Activated CD8-positive, alpha-beta T cell treated with anti-CD3 and anti-CD28 coated beads for 36 hours (primary cell): Measurements from ENCODE around the gene LRRC25. TPM values are rescaled to one million over a fixed set of nuclear protein-coding genes. Genes with fewer than 3 reads are reported as not detected.

ENCODE experiments used
- ATAC-seq: fragments of 200-7000 bp; cut with Tn5 transposase; one replicate; pipeline ENCODE4 v1.10.0; 2021; ENCODE audit warnings: mild to moderate bottlenecking, moderate library complexity
- CTCF ChIA-PET: fragments of 350-600 bp; sonication (Branson Sonifier 250); formaldehyde crosslinking; loops from one replicate; lab custom pipeline; 2021; ENCODE audit warnings: antibody characterized with exemption; lab: Charles Lee
- POLR2A ChIA-PET: fragments of 350-600 bp; sonication (Branson Sonifier 250); formaldehyde crosslinking; loops from one replicate; lab custom pipeline; 2021; ENCODE audit warnings: antibody characterized with exemption; lab: Charles Lee
- DNase-seq: peaks from one replicate; pipeline ENCODE4 v3.0.0-alpha.2; 2020
- H3K27ac Mint-ChIP-seq: one replicate; pipeline ENCODE4 v1.8.0; 2021; ENCODE audit warnings: mild to moderate bottlenecking, mixed read lengths
- H3K27me3 Mint-ChIP-seq: one replicate; pipeline ENCODE4 v1.8.0; 2021; ENCODE audit warnings: mixed read lengths
- H3K36me3 Mint-ChIP-seq: one replicate; pipeline ENCODE4 v1.8.0; 2021; ENCODE audit warnings: low read depth, mixed read lengths
- H3K4me1 Mint-ChIP-seq: one replicate; pipeline ENCODE4 v1.8.0; 2021; ENCODE audit warnings: low read depth, mixed read lengths
- H3K4me3 Mint-ChIP-seq: one replicate; pipeline ENCODE4 v1.8.0; 2021; ENCODE audit warnings: mild to moderate bottlenecking, moderate library complexity, mixed read lengths
- H3K9me3 Mint-ChIP-seq: one replicate; pipeline ENCODE4 v1.8.0; 2021; ENCODE audit warnings: mixed read lengths
- intact Hi-C: fragments of 100-400 bp; cut with micrococcal nuclease; formaldehyde crosslinking; loops from one replicate; pipeline ENCODE4 v1.10.0; 2022
- total RNA-seq, 2 experiments: library from RNA; stranded (reverse); gene quantifications; one replicate each; pipeline ENCODE4 v1.2.3, GENCODE V29; 2021
- TF ChIP-seq, protein P1 (sequence below): fragments of 200-600 bp; IDR thresholded peaks from one replicate; pipeline ENCODE4 v1.8.0; 2022; ENCODE audit warnings: antibody characterized with exemption, mild to moderate bottlenecking

Gene LRRC25
- total RNA-seq, 2 experiments from 2014 or later, result not detected

DNA sequence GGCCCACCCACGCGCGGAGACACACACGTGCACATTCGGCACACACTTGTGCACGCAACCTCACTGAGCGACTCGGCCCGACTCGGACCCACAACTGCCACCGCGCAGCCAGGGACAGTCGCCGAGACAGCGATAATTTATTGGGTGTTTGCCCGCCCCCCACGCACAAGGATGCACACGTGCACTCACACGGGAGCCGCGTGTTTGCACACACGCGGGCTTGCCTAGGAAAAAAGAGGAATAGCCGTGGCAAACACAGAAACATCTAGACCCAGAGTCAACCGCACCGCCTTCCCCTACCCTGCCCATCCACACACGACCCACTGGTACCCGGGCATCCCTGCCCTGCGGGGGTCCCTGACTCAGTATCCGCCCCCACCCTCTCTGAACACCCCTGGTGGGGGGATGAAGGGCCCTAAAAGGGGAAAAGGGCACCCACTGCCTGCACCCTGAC is 20.6 kb upstream of the LRRC25 start:
- intact Hi-C loops, result no loop called here
- H3K4me1 Mint-ChIP-seq, result peaks cover 71% of the 10 kb centered on the region
- peak overlapping the region; percentile 86 for H3K4me3 Mint-ChIP-seq
- CTCF ChIA-PET, result interaction anchor here (1.4 to 11.2 kb wide), 4 partner anchors 12 to 138 kb away, joined by 3 to 181 read pairs (median 34); partner anchors contain the start of genes GDF15 and JUND
- peak; percentile 68 for DNase-seq
- TF ChIP-seq, protein P1, sequence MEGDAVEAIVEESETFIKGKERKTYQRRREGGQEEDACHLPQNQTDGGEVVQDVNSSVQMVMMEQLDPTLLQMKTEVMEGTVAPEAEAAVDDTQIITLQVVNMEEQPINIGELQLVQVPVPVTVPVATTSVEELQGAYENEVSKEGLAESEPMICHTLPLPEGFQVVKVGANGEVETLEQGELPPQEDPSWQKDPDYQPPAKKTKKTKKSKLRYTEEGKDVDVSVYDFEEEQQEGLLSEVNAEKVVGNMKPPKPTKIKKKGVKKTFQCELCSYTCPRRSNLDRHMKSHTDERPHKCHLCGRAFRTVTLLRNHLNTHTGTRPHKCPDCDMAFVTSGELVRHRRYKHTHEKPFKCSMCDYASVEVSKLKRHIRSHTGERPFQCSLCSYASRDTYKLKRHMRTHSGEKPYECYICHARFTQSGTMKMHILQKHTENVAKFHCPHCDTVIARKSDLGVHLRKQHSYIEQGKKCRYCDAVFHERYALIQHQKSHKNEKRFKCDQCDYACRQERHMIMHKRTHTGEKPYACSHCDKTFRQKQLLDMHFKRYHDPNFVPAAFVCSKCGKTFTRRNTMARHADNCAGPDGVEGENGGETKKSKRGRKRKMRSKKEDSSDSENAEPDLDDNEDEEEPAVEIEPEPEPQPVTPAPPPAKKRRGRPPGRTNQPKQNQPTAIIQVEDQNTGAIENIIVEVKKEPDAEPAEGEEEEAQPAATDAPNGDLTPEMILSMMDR, result no peak
- H3K9me3 Mint-ChIP-seq, result no peaks in the 10 kb centered on the region
- peaks cover 10% of the 10 kb centered on the region for H3K36me3 Mint-ChIP-seq
- peak overlapping the region; percentile 77 for H3K27ac Mint-ChIP-seq
- POLR2A ChIA-PET, result interaction anchor here (0.6 to 8.7 kb wide), 6 partner anchors 16 to 224 kb away, joined by 3 to 81 read pairs (median 4); partner anchors contain the start of genes JUND and MPV17L2
- ATAC-seq, result no peak
- peaks cover 13% of the 10 kb centered on the region for H3K27me3 Mint-ChIP-seq

DNA sequence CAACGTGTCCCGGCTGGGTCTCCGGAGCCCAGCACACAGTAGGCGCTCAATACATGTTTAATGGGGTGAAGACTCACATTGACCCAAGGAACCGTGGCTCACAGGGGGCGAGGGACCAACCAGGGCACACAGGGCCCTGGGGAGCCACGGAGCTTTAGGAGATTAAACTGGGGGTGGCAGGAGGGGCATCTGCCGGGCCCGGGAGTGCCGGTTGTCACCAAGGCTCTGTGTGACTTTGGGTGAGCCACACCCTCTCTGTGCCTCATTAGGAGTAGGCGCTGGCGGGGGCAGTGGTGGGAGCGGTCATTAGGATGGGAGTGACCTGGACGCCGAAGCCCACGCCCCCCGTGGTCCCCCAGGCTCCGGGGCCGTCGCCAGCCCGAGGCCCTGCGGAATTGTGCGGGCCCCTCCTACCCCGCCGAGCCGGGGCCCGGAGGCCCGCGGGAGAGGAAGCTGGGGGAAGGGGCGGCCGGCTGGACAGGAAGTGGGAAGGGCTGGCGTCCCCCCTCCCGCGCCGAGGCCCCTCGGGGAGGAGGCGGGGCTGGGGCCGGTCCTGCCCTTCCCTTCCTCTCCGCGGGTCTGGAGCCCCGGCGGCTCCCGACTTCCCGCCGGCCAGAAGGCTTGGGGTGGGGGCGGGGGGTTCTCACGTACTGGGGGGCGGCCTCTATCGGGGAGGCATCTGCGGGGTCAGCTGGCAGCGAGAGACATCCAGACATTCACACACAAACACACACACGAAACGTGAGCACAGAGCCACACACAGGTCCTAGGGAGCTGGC is 20.0 kb upstream of the LRRC25 start:
- H3K36me3 Mint-ChIP-seq, result peaks cover 4% of the 10 kb centered on the region
- no peaks in the 10 kb centered on the region for H3K9me3 Mint-ChIP-seq
- intact Hi-C loops, result no loop called here
- ATAC-seq (peak; percentile 12), DNase-seq (peak; percentile 61)
- H3K4me3 Mint-ChIP-seq, result peak overlapping the region; percentile 86
- TF ChIP-seq, protein P1, result no peak
- peaks cover 13% of the 10 kb centered on the region for H3K27me3 Mint-ChIP-seq
- H3K27ac Mint-ChIP-seq, result peak overlapping the region; percentile 87
- CTCF ChIA-PET, result interaction anchor here (0.8 to 11.2 kb wide), 6 partner anchors 12 to 226 kb away, joined by 3 to 181 read pairs (median 3); partner anchors contain the start of genes GDF15 and JUND
- H3K4me1 Mint-ChIP-seq, result peaks cover 65% of the 10 kb centered on the region
- POLR2A ChIA-PET, result interaction anchor here (0.6 to 8.7 kb wide), 6 partner anchors 8 to 137 kb away, joined by 3 to 81 read pairs (median 8); partner anchors contain the start of gene JUND

DNA sequence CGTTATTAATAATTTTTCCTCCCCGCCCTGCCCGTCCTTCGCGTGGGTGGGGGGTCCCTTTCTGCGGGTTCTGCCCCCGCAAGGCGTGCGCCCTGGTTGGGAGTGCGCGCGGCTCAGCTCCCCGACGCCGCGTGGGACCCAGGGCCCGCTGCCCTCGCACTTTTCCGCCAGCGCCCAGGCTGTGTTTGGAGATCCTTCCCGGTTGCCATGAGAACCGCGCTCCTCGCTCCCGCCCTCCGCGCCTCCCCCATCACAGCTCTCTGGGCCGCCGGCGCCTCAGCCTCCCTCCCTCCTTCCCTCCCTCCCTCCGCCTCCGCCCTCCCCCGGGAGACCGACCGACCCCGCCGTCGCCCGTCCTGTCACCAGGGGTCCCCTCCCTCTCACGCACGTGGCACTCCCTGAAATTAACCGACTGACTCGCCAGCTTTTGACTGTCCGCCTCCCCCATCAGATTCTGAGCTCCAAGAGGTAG is 19.4 kb upstream of the LRRC25 start:
- Mint-ChIP-seq H3K27ac (peak overlapping the region; percentile 87), H3K36me3 (peaks cover 4% of the 10 kb centered on the region), H3K9me3 (no peaks in the 10 kb centered on the region), H3K27me3 (peaks cover 14% of the 10 kb centered on the region), H3K4me3 (peak overlapping the region; percentile 74), H3K4me1 (peaks cover 59% of the 10 kb centered on the region)
- ChIA-PET POLR2A (interaction anchor here (0.6 to 8.7 kb wide), 6 partner anchors 9 to 172 kb away, joined by 3 to 81 read pairs (median 6); no protein-coding TSS in a partner anchor), CTCF (interaction anchor here (0.8 to 11.2 kb wide), 5 partner anchors 28 to 225 kb away, joined by 3 to 181 read pairs (median 3); partner anchors contain the start of genes GDF15 and JUND)
- intact Hi-C loops, result no loop called here
- DNase-seq (peak; percentile 82), ATAC-seq (peak; percentile 21)
- TF ChIP-seq, protein P1, result no peak

DNA sequence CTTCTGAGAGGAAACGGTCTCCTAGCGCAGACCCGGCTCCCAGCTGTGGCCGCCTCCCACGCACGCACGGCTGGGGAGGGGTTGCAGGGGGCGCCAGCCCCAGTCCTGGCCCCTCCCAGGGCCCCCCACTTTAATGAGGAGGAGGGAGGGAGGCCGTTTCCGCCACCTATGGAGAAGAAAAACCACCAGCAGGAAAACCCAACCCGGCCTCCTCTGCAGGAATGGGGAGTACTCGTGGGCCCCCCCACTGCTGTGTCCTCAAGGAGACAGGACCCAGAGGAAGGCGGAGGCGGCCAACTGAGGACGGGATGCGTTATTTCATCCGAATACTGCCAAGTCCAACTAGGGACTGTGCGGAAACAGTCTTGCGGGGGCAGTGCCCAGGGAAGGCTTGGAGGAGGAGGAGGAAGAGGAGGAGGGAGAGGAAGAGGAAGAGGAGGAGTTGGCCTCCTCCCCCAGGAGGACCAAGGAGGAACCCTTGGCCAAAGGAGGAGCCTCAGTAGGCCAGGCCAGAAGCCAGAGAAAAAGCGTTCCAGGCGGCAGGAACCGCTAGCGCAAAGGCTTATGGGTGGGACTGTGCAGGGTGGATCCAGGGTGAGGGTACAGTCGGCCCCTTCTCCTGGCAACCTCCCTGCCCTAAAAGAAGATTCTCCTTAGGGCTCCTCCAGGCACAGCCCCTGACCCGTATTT is 17.9 kb upstream of the LRRC25 start:
- ChIA-PET POLR2A (interaction anchor here (0.6 to 1.8 kb wide), 7 partner anchors 22 to 137 kb away, joined by 3 to 9 read pairs (median 4); no protein-coding TSS in a partner anchor), CTCF (interaction anchor here (1.1 to 11.2 kb wide), 5 partner anchors 14 to 136 kb away, joined by 4 to 181 read pairs (median 7); partner anchors contain the start of genes GDF15 and JUND)
- DNase-seq (peak; percentile 25), ATAC-seq (no peak)
- H3K36me3 Mint-ChIP-seq, result peaks cover 2% of the 10 kb centered on the region
- TF ChIP-seq, protein P1, result no peak
- intact Hi-C loops, result no loop called here
- peak overlapping the region; percentile 50 for H3K27ac Mint-ChIP-seq
- peaks cover 52% of the 10 kb centered on the region for H3K4me1 Mint-ChIP-seq
- peaks cover 18% of the 10 kb centered on the region for H3K27me3 Mint-ChIP-seq
- no peaks in the 10 kb centered on the region for H3K9me3 Mint-ChIP-seq
- H3K4me3 Mint-ChIP-seq, result peak overlapping the region; percentile 74
